Measurements from ENCODE around the gene CNOT4. TPM values are rescaled to one million over a fixed set of nuclear protein-coding genes. Genes with fewer than 3 reads are reported as not detected.
A peak's percentile ranks its signal among the peaks of the same experiment; 100 is the strongest.

The CNOT4 gene
- total RNA-seq, 1 experiment from 2014 or later: 16.6 TPM

DNA sequence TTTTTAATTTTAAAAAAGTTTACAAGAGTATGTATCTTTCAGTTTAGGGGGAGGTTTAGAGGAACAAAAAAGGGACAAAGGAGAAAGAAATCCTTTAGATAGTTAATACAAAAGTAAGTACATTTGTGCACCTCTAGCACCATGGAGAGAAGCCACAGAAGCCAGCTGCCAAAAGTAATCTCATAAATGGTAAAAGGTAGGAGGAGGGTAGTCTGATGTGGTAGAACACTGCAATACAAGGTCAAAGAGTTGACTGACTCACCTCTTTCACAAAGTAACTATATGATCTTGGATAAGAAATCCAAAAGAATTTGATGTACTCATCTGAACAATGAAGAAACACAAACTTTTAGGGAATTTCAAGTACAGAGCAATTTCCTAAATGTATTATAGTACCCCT is 68.1 kb downstream of the CNOT4 start:
- no peaks in the 10 kb centered on the region for H3K9me2 ChIP-seq (ENCODE audit: insufficient read depth)
- H3K27ac ChIP-seq (ENCODE audit: low read depth, low read length): no peak overlapping the region
- ChIA-PET CTCF (no interaction called here), POLR2A (no interaction called here), RAD21 (ENCODE audit: low non-redundant PET in 1 of 2, low total read pairs in 2 of 2, uncharacterized antibody in 2 of 2, unreplicated experiment in 2 of 2) (no interaction called here)
- DNase-seq (ENCODE audit: low read depth, low spot score) (peak; percentile 23), ATAC-seq (peak; percentile 80)
- no peaks in the 10 kb centered on the region for H3K27me3 ChIP-seq (ENCODE audit: insufficient read depth, low read length)
- intact Hi-C loops (cut with micrococcal nuclease): no loop called here
- H3K9me3 ChIP-seq (ENCODE audit: control insufficient read depth in 1 of 2, insufficient read depth in 1 of 2, low read depth in 1 of 2, low read length in 2 of 2): no peaks in the 10 kb centered on the region
- no peak for TF ChIP-seq ZFX (IDR thresholded peaks at IDR 0.05)
- TF ChIP-seq, protein P1, sequence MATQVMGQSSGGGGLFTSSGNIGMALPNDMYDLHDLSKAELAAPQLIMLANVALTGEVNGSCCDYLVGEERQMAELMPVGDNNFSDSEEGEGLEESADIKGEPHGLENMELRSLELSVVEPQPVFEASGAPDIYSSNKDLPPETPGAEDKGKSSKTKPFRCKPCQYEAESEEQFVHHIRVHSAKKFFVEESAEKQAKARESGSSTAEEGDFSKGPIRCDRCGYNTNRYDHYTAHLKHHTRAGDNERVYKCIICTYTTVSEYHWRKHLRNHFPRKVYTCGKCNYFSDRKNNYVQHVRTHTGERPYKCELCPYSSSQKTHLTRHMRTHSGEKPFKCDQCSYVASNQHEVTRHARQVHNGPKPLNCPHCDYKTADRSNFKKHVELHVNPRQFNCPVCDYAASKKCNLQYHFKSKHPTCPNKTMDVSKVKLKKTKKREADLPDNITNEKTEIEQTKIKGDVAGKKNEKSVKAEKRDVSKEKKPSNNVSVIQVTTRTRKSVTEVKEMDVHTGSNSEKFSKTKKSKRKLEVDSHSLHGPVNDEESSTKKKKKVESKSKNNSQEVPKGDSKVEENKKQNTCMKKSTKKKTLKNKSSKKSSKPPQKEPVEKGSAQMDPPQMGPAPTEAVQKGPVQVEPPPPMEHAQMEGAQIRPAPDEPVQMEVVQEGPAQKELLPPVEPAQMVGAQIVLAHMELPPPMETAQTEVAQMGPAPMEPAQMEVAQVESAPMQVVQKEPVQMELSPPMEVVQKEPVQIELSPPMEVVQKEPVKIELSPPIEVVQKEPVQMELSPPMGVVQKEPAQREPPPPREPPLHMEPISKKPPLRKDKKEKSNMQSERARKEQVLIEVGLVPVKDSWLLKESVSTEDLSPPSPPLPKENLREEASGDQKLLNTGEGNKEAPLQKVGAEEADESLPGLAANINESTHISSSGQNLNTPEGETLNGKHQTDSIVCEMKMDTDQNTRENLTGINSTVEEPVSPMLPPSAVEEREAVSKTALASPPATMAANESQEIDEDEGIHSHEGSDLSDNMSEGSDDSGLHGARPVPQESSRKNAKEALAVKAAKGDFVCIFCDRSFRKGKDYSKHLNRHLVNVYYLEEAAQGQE (IDR thresholded peaks at IDR 0.05; ENCODE audit: low read depth): peak; percentile 59
- no peak for TF ChIP-seq POLR2A (IDR thresholded peaks at IDR 0.05; ENCODE audit: borderline replicate concordance, extremely low read depth, insufficient read depth, insufficient read length)
- TF ChIP-seq SP1 (IDR thresholded peaks at IDR 0.05; ENCODE audit: low read depth): no peak
- no TSS peak for BruUV-seq (replicated peaks)
- H4K20me1 ChIP-seq (ENCODE audit: insufficient read depth): peaks cover 7% of the 10 kb centered on the region; the same call in 1 of the 2 replicates
- H3K9ac ChIP-seq (ENCODE audit: low read length): no peak overlapping the region
- no peak overlapping the region for H3K4me3 ChIP-seq (replicated peaks in 1 of 2; ENCODE audit: low read depth in 1 of 2, low read length in 2 of 2)
- peaks cover 2 to 19% of the 10 kb centered on the region in 2 experiments; a peak in 3 of 4 replicates for H3K4me1 ChIP-seq (ENCODE audit: control insufficient read depth in 1 of 2, insufficient read depth in 2 of 2, low read length in 2 of 2)
- peaks cover 42% of the 10 kb centered on the region for H3K79me2 ChIP-seq (ENCODE audit: insufficient read depth, low read length)
- no peak overlapping the region for H2AFZ ChIP-seq (ENCODE audit: low read depth, low read length, poor library complexity, severe bottlenecking)
- no peaks in the 10 kb centered on the region for H3K36me3 ChIP-seq (ENCODE audit: control insufficient read depth in 1 of 2, insufficient read depth in 2 of 2, low read length in 2 of 2)
- H3K4me2 ChIP-seq (ENCODE audit: low read length): no peak overlapping the region

GRCh38 chr7:135434047-135434446 is 75.9 kb downstream of the CNOT4 start:
- H3K9me2 ChIP-seq (ENCODE audit: insufficient read depth): no peaks in the 10 kb centered on the region
- RAD21 ChIA-PET (ENCODE audit: low non-redundant PET in 1 of 2, low total read pairs in 2 of 2, uncharacterized antibody in 2 of 2, unreplicated experiment in 2 of 2): no interaction called here
- peaks cover 33% of the 10 kb centered on the region for H3K79me2 ChIP-seq (ENCODE audit: insufficient read depth, low read length)
- no peaks in the 10 kb centered on the region for H3K36me3 ChIP-seq (ENCODE audit: control insufficient read depth in 1 of 2, insufficient read depth in 2 of 2, low read length in 2 of 2)
- H3K9me3 ChIP-seq (ENCODE audit: control insufficient read depth in 1 of 2, insufficient read depth in 1 of 2, low read depth in 1 of 2, low read length in 2 of 2): no peaks in the 10 kb centered on the region
- POLR2A ChIA-PET: no interaction called here
- intact Hi-C loops (cut with micrococcal nuclease): no loop called here
- no peak for ATAC-seq
- H4K20me1 ChIP-seq (ENCODE audit: insufficient read depth): no peaks in the 10 kb centered on the region; the same call in 1 of the 2 replicates
- H3K9ac ChIP-seq (ENCODE audit: low read length): no peak overlapping the region
- CTCF ChIA-PET: no interaction called here
- DNase-seq (ENCODE audit: low read depth, low spot score): no peak
- H3K4me1 ChIP-seq (ENCODE audit: control insufficient read depth in 1 of 2, insufficient read depth in 2 of 2, low read length in 2 of 2): no peaks in the 10 kb centered on the region
- H3K4me3 ChIP-seq (replicated peaks in 1 of 2; ENCODE audit: low read depth in 1 of 2, low read length in 2 of 2): no peak overlapping the region
- H3K4me2 ChIP-seq (ENCODE audit: low read length): no peak overlapping the region
- no peak overlapping the region for H2AFZ ChIP-seq (ENCODE audit: low read depth, low read length, poor library complexity, severe bottlenecking)
- H3K27ac ChIP-seq (ENCODE audit: low read depth, low read length): no peak overlapping the region
- H3K27me3 ChIP-seq (ENCODE audit: insufficient read depth, low read length): no peaks in the 10 kb centered on the region
- BruUV-seq (replicated peaks): no TSS peak
- TF ChIP-seq, protein P2, sequence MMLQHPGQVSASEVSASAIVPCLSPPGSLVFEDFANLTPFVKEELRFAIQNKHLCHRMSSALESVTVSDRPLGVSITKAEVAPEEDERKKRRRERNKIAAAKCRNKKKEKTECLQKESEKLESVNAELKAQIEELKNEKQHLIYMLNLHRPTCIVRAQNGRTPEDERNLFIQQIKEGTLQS (IDR thresholded peaks at IDR 0.05): no peak
- no peak for TF ChIP-seq ZBTB33 (IDR thresholded peaks at IDR 0.05; ENCODE audit: extremely low read depth, insufficient replicate concordance, low read length)
- TF ChIP-seq JUND (IDR thresholded peaks at IDR 0.05): no peak
- TF ChIP-seq, protein P1 (IDR thresholded peaks at IDR 0.05; ENCODE audit: low read depth): no peak
- no peak for TF ChIP-seq POLR2AphosphoS5 (IDR thresholded peaks at IDR 0.05; ENCODE audit: low read depth, low read length)
- TF ChIP-seq, protein P3, sequence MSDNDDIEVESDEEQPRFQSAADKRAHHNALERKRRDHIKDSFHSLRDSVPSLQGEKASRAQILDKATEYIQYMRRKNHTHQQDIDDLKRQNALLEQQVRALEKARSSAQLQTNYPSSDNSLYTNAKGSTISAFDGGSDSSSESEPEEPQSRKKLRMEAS (IDR thresholded peaks at IDR 0.05): no peak
- no peak for TF ChIP-seq FOSL1 (IDR thresholded peaks at IDR 0.05; ENCODE audit: low read depth)
- no peak for TF ChIP-seq ELF1 (IDR thresholded peaks at IDR 0.05; ENCODE audit: borderline replicate concordance, low read depth)
